Breast epithelium (tissue), 3 donors: Measurements from ENCODE around the gene RIMBP2.

Experiments
- CTCF ChIP-seq, 3 donors: fragments of 450-650 bp; IDR thresholded peaks; one replicate each; pipeline ENCODE4 v1.5.1; 2016 to 2017; ENCODE audit warnings: antibody characterized with exemption in 3 of 3, mild to moderate bottlenecking in 3 of 3, moderate library complexity in 3 of 3
- POLR2A ChIP-seq: fragments of 450-650 bp; IDR thresholded peaks from one replicate; pipeline ENCODE4 v1.6.1; 2016; ENCODE audit warnings: antibody characterized with exemption, mild to moderate bottlenecking, moderate library complexity

- TF ChIP-seq POLR2A (no peak), CTCF (IDR thresholded peaks at IDR 0.05) (no peak)
Observed at GRCh38 chr12:130752692-130753230, 36.7 kb upstream of the RIMBP2 start.
